Activated CD4-positive, CD25-positive, alpha-beta regulatory T cell treated with anti-CD3 and anti-CD28 coated beads, Interleukin-2, amount 50 U/mL, for 72 hours (primary cell): ENCODE results near the gene NFE2L2.
"Not testable (repeated sequence)": the region's sequence is repeated elsewhere in the genome, so short reads cannot be mapped to it uniquely, and the experiment has no call there.

Source experiments
- DNase-seq: peaks from one replicate; pipeline ENCODE4 v3.0.0; 2021

NFE2L2 gene

DNA sequence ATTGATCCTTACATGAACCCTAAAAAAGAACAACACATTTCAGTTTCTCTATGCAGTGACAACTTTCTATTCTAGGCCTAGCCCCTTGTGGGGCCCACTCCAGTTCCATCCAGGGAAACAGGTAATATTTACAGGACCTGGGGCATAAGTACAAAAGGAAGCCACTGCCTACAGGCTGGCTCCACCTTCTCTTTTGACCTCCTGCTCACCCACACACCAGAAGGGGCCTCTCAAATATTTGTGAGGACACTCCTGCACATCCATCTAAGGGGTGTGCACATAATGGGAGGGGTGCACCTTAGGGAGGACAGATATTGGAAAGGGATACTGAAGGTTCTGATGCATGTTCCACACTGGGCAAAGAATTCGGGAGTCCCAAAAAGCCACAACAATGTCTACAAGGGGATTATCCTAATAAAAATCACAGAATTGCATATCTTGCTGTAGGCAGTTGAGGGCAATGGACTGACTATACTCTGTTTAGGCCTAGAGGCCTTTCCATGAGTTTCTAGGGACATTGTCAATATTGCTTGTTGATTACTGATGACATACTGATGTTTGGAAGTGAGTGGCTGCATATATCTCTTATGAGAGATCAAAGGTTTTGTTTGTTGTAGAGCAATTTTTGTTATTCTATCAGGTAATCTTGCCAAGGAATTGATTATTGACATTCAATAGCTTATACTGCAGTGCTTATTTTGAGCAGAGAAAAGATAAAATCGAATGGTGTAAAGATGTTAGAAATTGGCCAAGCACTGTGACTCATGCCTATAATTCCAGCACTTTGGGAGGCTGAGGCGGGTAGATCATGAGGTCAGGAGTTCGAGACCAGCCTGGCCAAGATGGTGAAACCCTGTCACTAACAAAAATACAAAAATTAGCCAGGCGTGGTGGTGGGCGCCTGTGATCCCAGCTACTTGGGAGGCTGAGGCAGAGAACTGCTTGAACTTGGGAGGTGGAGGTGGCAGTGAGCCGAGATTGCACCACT is 75.8 kb downstream of the NFE2L2 start:
- DNase-seq: no peak

- no peak for DNase-seq
Observed at GRCh38 chr2:177187631-177188312, 76.8 kb downstream of the NFE2L2 start.

GRCh38 chr2:177186038-177186437 is 78.5 kb downstream of the NFE2L2 start:
- DNase-seq: not testable (repeated sequence)

DNA sequence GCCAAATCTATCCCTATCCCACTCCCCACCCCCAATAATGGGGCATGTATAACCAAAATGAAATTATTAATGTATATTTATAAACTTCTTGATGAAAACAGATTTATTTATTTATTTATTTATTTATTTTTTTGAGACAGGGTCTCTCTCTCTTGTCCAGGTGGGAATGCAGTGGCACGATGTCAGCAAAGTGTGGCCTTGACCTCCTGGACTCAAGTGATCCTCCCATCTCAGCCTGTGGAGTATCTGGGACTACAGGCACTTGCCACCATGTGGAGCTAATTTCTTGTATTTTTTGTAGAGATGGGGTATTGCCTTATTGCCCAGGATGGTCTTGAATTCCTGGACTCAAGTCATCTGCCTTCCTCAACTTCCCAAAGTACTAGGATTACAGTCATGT is 79.9 kb downstream of the NFE2L2 start:
- no peak for DNase-seq

DNA sequence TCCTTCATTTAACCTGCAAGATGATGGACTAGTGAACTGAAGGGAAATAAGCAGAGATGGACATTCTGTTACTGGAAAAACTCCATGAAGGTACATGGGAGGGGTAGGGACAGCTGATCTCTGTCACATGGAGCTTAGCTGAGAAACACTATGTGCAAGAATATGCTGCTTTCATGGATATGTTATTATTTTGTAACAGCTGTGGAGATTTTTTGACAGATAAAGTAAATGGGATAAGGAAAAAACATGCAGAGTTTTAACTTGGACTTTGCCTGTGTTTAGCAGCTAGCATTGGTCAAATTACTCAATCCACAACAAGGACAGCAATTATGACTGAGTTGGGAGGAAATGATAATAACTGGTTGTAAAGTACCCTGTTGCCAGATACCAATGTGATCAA is 80.7 kb downstream of the NFE2L2 start:
- no peak for DNase-seq
